Lung (tissue), 12 donors: ENCODE data around the gene NGEF. TPM values are rescaled to one million over a fixed set of nuclear protein-coding genes. Genes with fewer than 3 reads are reported as not detected.

Experiments used
- ATAC-seq: fragments of 200-7000 bp; cut with Tn5 transposase; one replicate; pipeline ENCODE4 v1.9.1; 2020; ENCODE audit warnings: moderate number of reproducible peaks; ENCODE audit not compliant: insufficient read depth, low FRiP score
- DNase-seq, 3 donors: peaks; one replicate each; pipeline ENCODE4 v3.0.0-alpha.2; 2013 to 2017
- H3K27ac ChIP-seq, 2 donors: one replicate each; pipeline ENCODE4 v1.5.1; 2013; ENCODE audit warnings: mild to moderate bottlenecking in 2 of 2, moderate library complexity in 2 of 2, control low read depth in 1 of 2, inconsistent platforms in 1 of 2, low read depth in 1 of 2, low read length in 1 of 2
- H3K27me3 ChIP-seq, 3 donors: one replicate each; pipeline ENCODE4 v1.5.1; 2013; ENCODE audit warnings: low read length in 2 of 3; ENCODE audit not compliant: control insufficient read depth in 3 of 3, insufficient read depth in 3 of 3
- H3K36me3 ChIP-seq, 4 donors: one replicate each; pipeline ENCODE4 v1.5.1; 2013; ENCODE audit warnings: low read length in 4 of 4, mild to moderate bottlenecking in 1 of 4, moderate library complexity in 1 of 4; ENCODE audit not compliant: control insufficient read depth in 4 of 4, insufficient read depth in 4 of 4
- H3K4me1 ChIP-seq, 5 donors: one replicate each; pipeline ENCODE4 v1.5.1; 2013; ENCODE audit warnings: low read length in 5 of 5, mild to moderate bottlenecking in 2 of 5, moderate library complexity in 1 of 5; ENCODE audit not compliant: control insufficient read depth in 5 of 5, insufficient read depth in 5 of 5
- H3K4me3 ChIP-seq: one replicate; pipeline ENCODE4 v1.5.1; 2013; ENCODE audit warnings: mild to moderate bottlenecking, control low read depth, moderate library complexity
- H3K9ac ChIP-seq, 2 donors: one replicate each; pipeline ENCODE4 v1.5.1; 2013; ENCODE audit warnings: low read length in 2 of 2, control low read depth in 1 of 2; ENCODE audit not compliant: insufficient read depth in 1 of 2
- H3K9me3 ChIP-seq, 4 donors: one replicate each; pipeline ENCODE4 v1.5.1; 2013; ENCODE audit warnings: low read length in 3 of 4, mild to moderate bottlenecking in 1 of 4, moderate library complexity in 1 of 4; ENCODE audit not compliant: control insufficient read depth in 4 of 4, insufficient read depth in 3 of 4
- CTCF ChIP-seq: IDR thresholded peaks from 2 replicates; pipeline ENCODE4 v1.5.1; 2012; ENCODE audit warnings: mild to moderate bottlenecking; ENCODE audit errors: control extremely low read depth, extremely low read depth
- WGBS, 2 donors: extraction: QIAGEN DNeasy Blood & Tissue Kit; methylation state at CpG; one replicate each; pipeline ENCODE4 v1.1.7; 2013; 5-methylcytosine and 5-hydroxymethylcytosine counted together
- polyA plus RNA-seq, 2 donors: library from polyadenylated mRNA; stranded (reverse); fragments of 200-250 nt; gene quantifications; one replicate each; pipeline ENCODE4 v1.2.1, GENCODE V29; 2013
- total RNA-seq, 2 donors: library from RNA; depleted of rRNA in 1 of 2; stranded (reverse); fragments of >200 nt in 1 of 2; gene quantifications; one replicate each; pipeline ENCODE4 v1.2.1, GENCODE V29; 2014 to 2021
- donor health status: control.
- donor health status: control.
- donor health status: Bipolar disorder and iron deficiency.
- donor health status: healthy.
- donor health status: DM: yes; HTN: yes; CAD: no.

The NGEF gene
- total and polyA plus RNA-seq, 4 donors = 0.35 to 2.4 (median 1.5) TPM

- no peaks in the 10 kb centered on the region for H3K4me1 ChIP-seq
- 84 to 87% methylated on average over 5 of the region's 5 CpGs for WGBS, 2 donors
- no peak overlapping the region for H3K27ac ChIP-seq
- peaks cover 0 to 6% (median 3%) of the 10 kb centered on the region in 4 donors for H3K9me3 ChIP-seq
- DNase-seq (no peak), ATAC-seq (no peak)
- H3K4me3 ChIP-seq = no peak overlapping the region
- no peaks in the 10 kb centered on the region for H3K36me3 ChIP-seq
- H3K27me3 ChIP-seq = no peaks in the 10 kb centered on the region
- no peak for TF ChIP-seq CTCF
- no peak overlapping the region for H3K9ac ChIP-seq
Observed at GRCh38 chr2:232981767-232982360, 31.2 kb downstream of the NGEF start.

DNA sequence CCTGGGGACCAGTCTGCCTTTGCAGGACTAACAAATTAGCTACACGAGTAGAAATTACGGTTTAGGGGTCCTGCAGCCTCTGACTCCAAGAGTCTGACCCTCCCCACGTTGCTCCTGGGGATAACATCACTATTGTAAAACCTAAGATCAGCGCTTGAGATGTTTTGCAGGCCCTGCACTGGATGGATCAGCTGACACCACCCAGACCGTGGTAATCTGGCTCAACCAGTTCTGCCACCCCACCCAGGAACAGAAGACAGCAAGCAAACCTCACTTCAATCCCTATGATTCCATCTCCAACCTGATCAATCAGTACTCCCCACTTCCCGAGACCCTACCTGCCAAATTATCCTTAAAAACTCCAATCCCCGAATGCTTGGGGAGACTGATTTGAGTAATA lies 31.7 kb downstream of the NGEF start:
- ATAC-seq = no peak
- no peak for DNase-seq
- peaks cover 0 to 4% (median 3%) of the 10 kb centered on the region in 4 donors for H3K9me3 ChIP-seq
- H3K4me1 ChIP-seq = no peaks in the 10 kb centered on the region
- H3K9ac ChIP-seq = no peak overlapping the region
- H3K4me3 ChIP-seq = no peak overlapping the region
- 75 to 84% methylated on average over 7 of the region's 7 CpGs for WGBS, 2 donors
- no peak for TF ChIP-seq CTCF
- H3K27ac ChIP-seq = no peak overlapping the region
- H3K36me3 ChIP-seq = no peaks in the 10 kb centered on the region
- no peaks in the 10 kb centered on the region for H3K27me3 ChIP-seq

GRCh38 chr2:232980683-232981082 lies 32.4 kb downstream of the NGEF start:
- Histone ChIP-seq H3K4me1 (no peaks in the 10 kb centered on the region), H3K36me3 (no peaks in the 10 kb centered on the region), H3K9me3 (peaks cover 0 to 2% (median 0%) of the 10 kb centered on the region in 4 donors), H3K4me3 (no peak overlapping the region), H3K9ac (no peak overlapping the region), H3K27ac (no peak overlapping the region), H3K27me3 (no peaks in the 10 kb centered on the region)
- no peak for ATAC-seq
- WGBS, 2 donors = 87 to 93% methylated on average over 7 of the region's 7 CpGs
- no peak for DNase-seq
- TF ChIP-seq CTCF = no peak

DNA sequence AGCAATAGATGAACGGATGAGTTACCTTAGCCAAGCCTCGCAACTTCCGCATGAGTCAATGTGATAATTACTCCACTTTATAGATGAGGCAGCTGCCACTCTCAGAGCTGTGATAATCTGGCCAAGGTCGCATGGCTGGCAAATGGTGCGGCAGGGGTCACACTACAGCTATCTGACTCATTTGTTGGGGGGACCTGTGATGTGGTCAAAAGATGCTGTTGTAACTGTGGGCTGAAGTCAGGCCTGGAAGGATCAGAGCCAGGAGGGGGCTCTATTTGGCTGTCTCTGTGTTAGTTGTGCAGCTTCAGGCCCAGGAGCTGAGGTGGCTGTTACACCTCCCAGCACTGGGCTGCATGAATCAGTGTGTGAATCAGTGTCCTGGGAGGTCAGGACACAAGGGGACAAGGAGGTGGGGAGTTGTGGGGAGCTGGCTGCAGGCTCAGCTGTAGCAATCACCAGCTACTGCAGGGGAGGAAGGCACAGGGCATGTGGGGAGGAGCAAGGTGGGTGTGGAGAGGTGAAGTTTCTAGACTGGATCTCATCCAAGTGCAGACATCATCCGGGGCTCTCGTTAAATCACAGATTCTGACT lies 33.1 kb downstream of the NGEF start:
- ATAC-seq = no peak
- peaks cover 0 to 4% (median 0%) of the 10 kb centered on the region in 5 donors for H3K4me1 ChIP-seq
- TF ChIP-seq CTCF = no peak

More for the DNA sequence above, 33.1 kb downstream of the NGEF start:
- Histone ChIP-seq H3K9ac (no peak overlapping the region), H3K36me3 (no peaks in the 10 kb centered on the region), H3K9me3 (peaks cover 0 to 2% (median 0%) of the 10 kb centered on the region in 4 donors), H3K27me3 (no peaks in the 10 kb centered on the region), H3K4me3 (no peak overlapping the region), H3K27ac (no peak overlapping the region)
- 70 to 75% methylated on average over 7 of the region's 7 CpGs for WGBS, 2 donors
- DNase-seq = no peak
